Skeletal muscle satellite cell (primary cell): ENCODE results near the gene CDKN2A.

Experiments
- H3K27me3 ChIP-seq: 2 replicates; pipeline ENCODE4 v1.7.0; 2013; ENCODE audit warnings: low read length; ENCODE audit not compliant: control insufficient read depth, insufficient read depth
- H3K36me3 ChIP-seq: 2 replicates; pipeline ENCODE4 v1.7.0; 2013; ENCODE audit warnings: mild to moderate bottlenecking, control low read depth, low read length; ENCODE audit not compliant: insufficient read depth
- H3K4me1 ChIP-seq: 2 replicates; pipeline ENCODE4 v1.7.0; 2013; ENCODE audit warnings: low read length; ENCODE audit not compliant: control insufficient read depth, insufficient read depth
- H3K4me2 ChIP-seq: 2 replicates; pipeline ENCODE4 v1.7.0; 2013; ENCODE audit warnings: mild to moderate bottlenecking, low read length
- H3K4me3 ChIP-seq: 2 replicates; pipeline ENCODE4 v1.7.0; 2013; ENCODE audit warnings: low read length
- H3K9ac ChIP-seq: 2 replicates; pipeline ENCODE4 v1.7.0; 2013; ENCODE audit warnings: mild to moderate bottlenecking, low read depth, low read length, moderate library complexity
- H3K9me3 ChIP-seq: replicated peaks from 2 replicates; pipeline ENCODE4 v1.7.0; 2013; ENCODE audit warnings: mild to moderate bottlenecking, control low read depth, low read length

CDKN2A gene

GRCh38 chr9:22031655-22032411 is 37.6 kb upstream of the CDKN2A start:
- Histone ChIP-seq H3K4me2 (no peak overlapping the region), H3K4me3 (no peak overlapping the region), H3K36me3 (no peaks in the 10 kb centered on the region), H3K4me1 (peaks cover 11% of the 10 kb centered on the region), H3K9me3 (no peaks in the 10 kb centered on the region), H3K9ac (no peak overlapping the region), H3K27me3 (no peaks in the 10 kb centered on the region)

- Histone ChIP-seq H3K4me1 (peaks cover 11% of the 10 kb centered on the region), H3K9me3 (no peaks in the 10 kb centered on the region), H3K4me2 (peak overlapping the region; percentile 58), H3K4me3 (peak overlapping the region; percentile 26), H3K36me3 (no peaks in the 10 kb centered on the region), H3K9ac (peak overlapping the region; percentile 52), H3K27me3 (no peaks in the 10 kb centered on the region)
Observed at GRCh38 chr9:22030101-22030598, 36.0 kb upstream of the CDKN2A start.

DNA sequence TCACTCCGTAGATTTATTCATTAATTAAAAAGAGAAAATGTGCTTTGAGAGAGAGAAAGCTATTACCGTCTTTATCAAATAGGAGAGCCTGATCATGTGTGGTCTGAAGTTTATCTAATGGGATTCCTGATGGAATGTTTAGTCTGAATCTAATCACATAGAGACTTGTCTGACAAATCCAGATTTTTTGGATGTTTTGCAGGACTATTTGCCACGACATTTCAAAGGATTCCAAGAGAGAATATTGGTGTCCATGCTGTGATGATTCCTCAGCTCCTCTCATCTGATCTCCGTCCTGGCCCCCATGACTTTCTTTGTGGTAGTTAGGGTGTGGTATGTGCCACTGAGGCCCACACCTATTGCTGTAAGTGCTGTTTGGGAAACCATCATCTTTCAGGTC is 35.0 kb upstream of the CDKN2A start:
- H3K9ac ChIP-seq, result no peak overlapping the region
- H3K4me1 ChIP-seq, result peaks cover 11% of the 10 kb centered on the region

GRCh38 chr9:22028394-22028793 is 34.2 kb upstream of the CDKN2A start:
- Histone ChIP-seq H3K9ac (no peak overlapping the region), H3K4me1 (peaks cover 11% of the 10 kb centered on the region)

More for the DNA sequence above, 35.0 kb upstream of the CDKN2A start:
- Histone ChIP-seq H3K9me3 (no peaks in the 10 kb centered on the region), H3K4me3 (no peak overlapping the region), H3K36me3 (no peaks in the 10 kb centered on the region), H3K27me3 (no peaks in the 10 kb centered on the region), H3K4me2 (no peak overlapping the region)

DNA sequence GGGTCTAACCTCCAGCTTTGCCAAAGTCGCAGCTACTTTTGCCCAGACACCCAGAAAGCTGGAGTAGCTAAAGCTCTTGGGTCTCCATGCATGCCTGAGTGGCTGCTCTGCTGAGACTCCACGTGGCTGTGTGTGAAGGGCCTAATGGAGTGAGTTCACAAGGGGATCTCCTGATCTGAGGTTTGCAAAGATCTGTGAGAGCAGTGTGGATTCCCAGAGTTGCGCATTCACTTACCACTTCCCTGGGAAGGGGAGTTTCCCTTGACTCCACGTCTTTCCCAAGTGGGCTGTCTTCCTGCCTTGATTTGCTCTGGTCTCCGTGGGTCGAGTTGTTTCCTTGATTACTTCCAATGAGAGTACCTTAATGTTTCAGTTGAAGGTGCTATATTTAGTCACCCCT is 32.5 kb upstream of the CDKN2A start:
- H3K36me3 ChIP-seq, result no peaks in the 10 kb centered on the region
- no peaks in the 10 kb centered on the region for H3K27me3 ChIP-seq
- no peaks in the 10 kb centered on the region for H3K9me3 ChIP-seq
- H3K4me3 ChIP-seq, result no peak overlapping the region
- peaks cover 11% of the 10 kb centered on the region for H3K4me1 ChIP-seq
- H3K9ac ChIP-seq, result no peak overlapping the region
- H3K4me2 ChIP-seq, result no peak overlapping the region

More at GRCh38 chr9:22028394-22028793, 34.2 kb upstream of the CDKN2A start:
- Histone ChIP-seq H3K9me3 (no peaks in the 10 kb centered on the region), H3K27me3 (no peaks in the 10 kb centered on the region), H3K4me2 (no peak overlapping the region), H3K4me3 (no peak overlapping the region), H3K36me3 (no peaks in the 10 kb centered on the region)

DNA sequence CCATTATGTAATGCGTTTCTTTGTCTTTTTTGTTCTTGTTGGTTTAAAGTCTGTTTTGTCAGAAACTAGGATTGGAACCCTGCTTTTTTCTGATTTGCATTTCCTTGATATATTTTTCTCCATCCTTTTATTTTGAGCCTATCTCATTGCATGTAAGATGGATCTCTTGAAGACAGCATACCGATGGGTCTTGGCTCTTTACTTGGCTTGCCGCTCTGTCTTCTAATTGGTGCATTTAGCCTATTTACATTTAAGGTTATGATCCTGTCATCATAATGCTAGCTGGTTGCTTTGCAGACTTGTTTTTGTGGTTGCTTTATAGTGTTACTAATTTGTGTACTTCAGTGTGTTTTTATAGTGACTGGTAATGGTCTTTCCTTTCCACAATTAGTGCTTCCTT is 28.2 kb upstream of the CDKN2A start:
- H3K36me3 ChIP-seq, result no peaks in the 10 kb centered on the region
- H3K4me1 ChIP-seq, result no peaks in the 10 kb centered on the region
- H3K4me2 ChIP-seq, result no peak overlapping the region
- H3K9ac ChIP-seq, result no peak overlapping the region
- no peak overlapping the region for H3K4me3 ChIP-seq
- no peaks in the 10 kb centered on the region for H3K27me3 ChIP-seq
- no peaks in the 10 kb centered on the region for H3K9me3 ChIP-seq

DNA sequence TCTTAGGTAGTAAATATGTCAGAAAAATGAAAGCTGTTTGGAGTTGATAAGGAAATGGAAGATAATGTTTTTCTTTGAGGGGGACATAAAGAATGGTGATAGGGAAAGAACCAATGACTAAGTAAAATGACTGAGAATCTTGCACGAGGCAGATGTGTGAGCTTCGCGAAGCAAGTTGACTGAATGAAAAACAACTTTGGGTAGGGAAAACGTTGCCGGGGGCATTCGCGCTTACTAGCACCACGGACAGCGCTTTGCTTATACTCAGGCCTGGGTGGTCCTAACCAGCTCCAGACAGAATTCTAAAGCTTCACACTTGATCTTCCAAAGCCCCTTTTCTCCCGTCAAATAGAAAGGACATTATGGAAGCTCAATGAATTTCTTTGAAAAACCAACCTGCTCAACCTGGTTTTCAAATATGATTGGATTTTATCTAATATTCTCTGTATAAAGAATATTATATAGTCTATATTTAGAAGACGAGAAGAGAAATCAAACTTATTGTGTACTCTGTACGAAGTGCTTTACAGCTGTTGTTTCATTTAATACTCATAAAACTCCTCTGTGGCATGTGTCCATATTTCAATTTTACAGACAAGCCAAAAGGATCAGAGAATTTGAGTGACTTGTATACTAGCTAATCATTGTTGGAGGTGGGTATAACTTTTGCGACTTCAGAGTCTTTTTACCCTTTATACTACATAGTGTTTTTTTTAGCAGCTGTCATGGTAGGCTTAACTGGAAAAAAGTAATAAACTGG is 16.9 kb upstream of the CDKN2A start:
- no peaks in the 10 kb centered on the region for H3K9me3 ChIP-seq
- H3K4me3 ChIP-seq, result no peak overlapping the region
- H3K4me2 ChIP-seq, result no peak overlapping the region
- no peaks in the 10 kb centered on the region for H3K27me3 ChIP-seq
- peaks cover 1% of the 10 kb centered on the region for H3K36me3 ChIP-seq
- H3K4me1 ChIP-seq, result no peaks in the 10 kb centered on the region
- no peak overlapping the region for H3K9ac ChIP-seq

DNA sequence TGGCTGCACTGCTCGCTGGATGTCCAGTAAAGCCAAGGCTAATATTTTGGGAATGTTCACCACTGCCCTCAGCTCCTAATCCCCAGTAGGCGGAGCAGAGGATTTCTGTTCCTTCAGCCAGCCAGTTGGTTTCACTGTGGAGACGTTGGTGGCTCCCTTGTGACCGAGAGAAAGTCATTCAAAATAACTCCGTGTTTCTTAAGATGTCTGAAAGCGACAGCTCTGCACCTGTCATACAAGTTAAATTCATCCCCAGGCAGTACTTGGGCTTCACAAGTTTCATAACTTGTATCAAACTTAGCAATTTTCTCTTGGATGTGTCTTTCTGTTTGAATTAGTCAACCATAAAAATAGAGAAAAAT is 15.3 kb upstream of the CDKN2A start:
- Histone ChIP-seq H3K4me2 (peak overlapping the region; percentile 82), H3K9me3 (no peaks in the 10 kb centered on the region), H3K4me1 (no peaks in the 10 kb centered on the region), H3K4me3 (peak overlapping the region; percentile 59), H3K9ac (peak overlapping the region; percentile 26), H3K36me3 (peaks cover 17% of the 10 kb centered on the region), H3K27me3 (no peaks in the 10 kb centered on the region)

DNA sequence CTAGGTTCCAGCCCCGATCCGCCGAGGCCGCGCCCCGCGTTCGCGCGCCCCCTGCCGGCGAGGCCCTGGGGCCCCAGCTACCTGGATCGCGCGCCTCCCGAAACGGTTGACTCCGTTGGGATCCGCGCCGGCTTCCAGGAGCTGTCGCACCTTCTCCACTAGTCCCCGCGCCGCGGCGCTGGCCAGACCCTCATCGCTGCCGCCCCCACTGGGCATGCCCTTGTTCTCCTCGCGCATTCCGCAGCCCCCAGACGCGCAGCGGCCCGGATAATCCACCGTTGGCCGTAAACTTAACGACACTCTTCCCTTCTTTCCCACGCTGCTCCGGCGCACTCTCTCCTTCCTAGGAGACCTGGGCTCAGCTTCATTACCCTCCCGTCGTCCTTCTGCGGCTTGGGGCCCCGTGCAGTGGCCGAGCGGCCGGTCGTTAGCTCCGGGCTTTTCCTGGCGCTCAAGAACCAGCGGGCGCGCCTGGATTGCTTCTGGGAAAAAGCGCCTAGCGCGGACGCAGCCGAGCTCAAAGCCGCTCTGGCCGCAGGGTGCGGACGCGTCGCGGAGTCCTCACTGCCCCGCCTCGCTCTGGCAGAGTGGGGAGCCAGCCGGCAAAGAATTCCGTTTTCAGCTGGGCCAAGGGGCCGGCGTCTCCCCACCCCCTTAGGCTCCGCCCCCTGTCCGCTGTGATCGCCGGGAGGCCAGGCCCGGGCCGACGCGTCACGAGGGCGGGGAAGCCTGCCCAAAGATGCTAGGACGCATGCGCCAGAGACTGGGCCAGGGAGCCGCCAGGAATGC is 14.7 kb upstream of the CDKN2A start, which contains the start of gene CDKN2B:
CDKN2B (minus strand) TSS at position 589 of the 789 bp plus-strand sequence; CDS start at position 237, 352 bp downstream.
- peak within 1 kb of the TSS; percentile 82 for H3K4me2 ChIP-seq
- H3K27me3 ChIP-seq, result no peaks in the 10 kb centered on the region
- H3K9ac ChIP-seq, result peak within 1 kb of the TSS; percentile 91
- no peaks in the 10 kb centered on the region for H3K4me1 ChIP-seq
- H3K36me3 ChIP-seq, result peaks cover 21% of the 10 kb centered on the region
- H3K9me3 ChIP-seq, result no peaks in the 10 kb centered on the region
- H3K4me3 ChIP-seq, result peak within 1 kb of the TSS; percentile 86

GRCh38 chr9:22008384-22008716 is 14.2 kb upstream of the CDKN2A start:
- Histone ChIP-seq H3K27me3 (no peaks in the 10 kb centered on the region), H3K9me3 (no peaks in the 10 kb centered on the region), H3K4me1 (no peaks in the 10 kb centered on the region), H3K9ac (peak overlapping the region; percentile 91), H3K4me2 (peak overlapping the region; percentile 82), H3K36me3 (peaks cover 21% of the 10 kb centered on the region), H3K4me3 (peak overlapping the region; percentile 86)
